Activated naive CD4-positive, alpha-beta T cell treated with anti-CD3 and anti-CD28 coated beads, Interleukin-2, amount 10 ng/mL, durations not matched to agents 7 days and 5 days (primary cell): ENCODE measurements around the gene DPF3.

Source experiments
- CTCF ChIA-PET: fragments of 350-600 bp; sonication (Branson Sonifier 250); formaldehyde crosslinking; loops from one replicate; lab custom pipeline; 2021; ENCODE audit warnings: antibody characterized with exemption; lab: Charles Lee
- DNase-seq: peaks from one replicate; pipeline ENCODE4 v3.0.0-alpha.2; 2020
- H3K27ac Mint-ChIP-seq: one replicate; pipeline ENCODE4 v1.8.0; 2021; ENCODE audit warnings: mild to moderate bottlenecking, moderate library complexity, mixed read lengths
- H3K27me3 Mint-ChIP-seq: one replicate; pipeline ENCODE4 v1.8.0; 2021; ENCODE audit warnings: mild to moderate bottlenecking, mixed read lengths
- H3K36me3 Mint-ChIP-seq: one replicate; pipeline ENCODE4 v1.8.0; 2021; ENCODE audit warnings: mixed read lengths
- H3K4me1 Mint-ChIP-seq: one replicate; pipeline ENCODE4 v1.8.0; 2021; ENCODE audit warnings: mixed read lengths
- H3K4me3 Mint-ChIP-seq: one replicate; pipeline ENCODE4 v1.8.0; 2021; ENCODE audit warnings: mild to moderate bottlenecking, moderate library complexity, mixed read lengths
- H3K9me3 Mint-ChIP-seq: one replicate; pipeline ENCODE4 v1.8.0; 2021; ENCODE audit warnings: mixed read lengths

DPF3 gene

DNA sequence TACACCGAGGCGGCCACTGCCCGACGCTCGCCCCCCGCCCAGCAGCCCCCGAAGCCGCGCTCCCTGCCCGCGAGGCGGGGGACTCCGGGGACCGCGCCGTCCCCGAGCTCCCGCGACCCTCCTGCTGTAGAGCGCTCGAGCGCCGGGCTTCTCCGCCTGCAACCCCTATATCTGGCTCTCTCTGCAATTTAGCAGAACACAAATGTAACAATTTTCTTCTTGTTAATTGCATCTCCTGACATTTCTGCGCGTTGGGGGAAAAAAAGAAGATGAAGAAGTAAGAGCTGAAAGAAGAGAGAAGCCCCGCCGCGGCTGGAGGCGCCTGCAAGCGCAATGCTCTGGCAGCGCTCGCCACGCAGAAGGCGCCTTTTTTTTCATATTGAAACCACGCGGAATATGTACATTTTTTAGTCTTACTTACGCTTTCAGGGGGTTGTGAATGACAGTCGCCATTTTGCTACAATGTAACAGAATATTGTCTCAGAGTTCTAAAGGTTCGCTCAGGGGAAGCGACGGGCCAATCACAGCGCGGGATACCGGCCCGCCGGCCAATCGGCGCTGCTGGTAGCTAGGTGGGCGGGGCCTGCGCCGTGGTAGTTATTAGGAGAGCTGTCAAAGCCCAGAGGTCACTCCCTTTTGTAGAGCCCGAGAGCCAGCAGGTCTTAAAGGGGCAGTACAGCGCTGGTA lies at the start of gene DPF3:
Gene DPF3, minus strand, starts transcription at position 466 of the 687 bp plus-strand sequence. Its CDS starts 13 bp downstream, at position 453.
- Mint-ChIP-seq H3K27me3 (peaks cover 85% of the 10 kb centered on the region), H3K9me3 (no peaks in the 10 kb centered on the region), H3K4me1 (peaks cover 26% of the 10 kb centered on the region), H3K27ac (peak within 1 kb of the TSS; percentile 78), H3K36me3 (peaks cover 4% of the 10 kb centered on the region), H3K4me3 (peak within 1 kb of the TSS; percentile 87)
- CTCF ChIA-PET: interaction anchor here (1.2 to 2.7 kb wide), 3 partner anchors 10 to 379 kb away, joined by 5 to 17 read pairs (median 11); no protein-coding TSS in a partner anchor
- peak; percentile 97 for DNase-seq

DNA sequence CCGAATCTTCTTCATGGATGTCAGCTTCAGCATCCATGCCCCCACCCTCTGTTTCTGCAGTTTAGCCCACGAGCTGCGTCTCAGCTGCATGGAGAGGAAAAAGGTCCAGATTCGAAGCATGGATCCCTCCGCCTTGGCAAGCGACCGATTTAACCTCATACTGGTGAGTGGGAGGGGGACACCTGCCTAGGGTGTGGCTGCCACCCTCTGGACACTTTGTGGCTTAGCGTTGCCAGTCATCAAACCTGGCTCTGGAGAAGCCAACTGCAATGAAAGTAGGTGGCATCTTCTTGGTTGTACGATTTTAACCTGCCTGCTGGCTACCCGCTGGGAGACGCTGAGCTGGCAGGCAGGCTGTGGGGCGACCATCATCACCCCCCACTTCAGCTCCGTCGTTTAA lies 49.0 kb upstream of the DPF3 start:
- H3K4me1 Mint-ChIP-seq: peaks cover 7% of the 10 kb centered on the region
- H3K36me3 Mint-ChIP-seq: peaks cover 40% of the 10 kb centered on the region

DNA sequence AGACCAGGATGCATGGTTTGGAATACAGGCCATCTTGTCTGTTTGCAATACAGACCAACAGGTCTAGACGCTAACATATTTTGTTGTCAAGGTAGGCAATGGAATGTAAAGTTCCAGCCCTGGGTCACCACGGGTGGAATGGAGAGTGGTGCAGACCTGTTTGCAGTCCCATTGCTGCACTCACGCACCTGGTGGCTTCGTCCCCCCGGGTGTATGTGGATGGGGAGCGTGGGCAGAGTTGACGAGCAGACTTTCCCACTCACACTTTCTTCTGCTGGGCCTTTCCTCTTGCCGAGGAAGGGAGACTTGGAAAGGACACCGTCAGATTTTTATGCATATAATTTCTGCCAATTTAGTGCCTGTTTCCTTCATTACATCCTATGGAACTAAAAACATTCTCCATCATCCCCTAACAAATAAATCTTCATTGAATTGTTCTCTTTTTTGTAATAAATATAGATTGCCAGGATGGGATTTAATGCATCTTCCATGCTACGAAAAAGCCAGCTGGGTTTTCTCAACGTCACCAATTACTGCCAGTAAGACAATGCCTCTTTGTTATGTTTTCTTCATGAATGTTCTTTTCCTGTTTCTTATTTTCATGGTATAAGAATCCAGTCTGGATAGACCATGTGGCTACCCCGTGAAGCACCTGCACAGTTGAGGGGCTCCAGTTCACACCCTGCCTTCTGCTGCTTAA lies 47.5 kb upstream of the DPF3 start:
- no peaks in the 10 kb centered on the region for H3K9me3 Mint-ChIP-seq
- peaks cover 18% of the 10 kb centered on the region for H3K4me1 Mint-ChIP-seq
- H3K27me3 Mint-ChIP-seq: no peaks in the 10 kb centered on the region
- peaks cover 47% of the 10 kb centered on the region for H3K36me3 Mint-ChIP-seq
- no peak for DNase-seq
- no peak overlapping the region for H3K27ac Mint-ChIP-seq
- CTCF ChIA-PET: interaction anchor here (1.4 to 1.5 kb wide), 2 partner anchors 36 to 428 kb away, joined by 3 read pairs; no protein-coding TSS in a partner anchor
- no peak overlapping the region for H3K4me3 Mint-ChIP-seq

More for the DNA sequence above, 49.0 kb upstream of the DPF3 start:
- Mint-ChIP-seq H3K27ac (no peak overlapping the region), H3K27me3 (no peaks in the 10 kb centered on the region), H3K9me3 (no peaks in the 10 kb centered on the region), H3K4me3 (no peak overlapping the region)
- CTCF ChIA-PET: interaction anchor here (0.9 to 1.5 kb wide), 2 partner anchors 426 to 429 kb away, joined by 3 to 4 read pairs; no protein-coding TSS in a partner anchor
- no peak for DNase-seq

DNA sequence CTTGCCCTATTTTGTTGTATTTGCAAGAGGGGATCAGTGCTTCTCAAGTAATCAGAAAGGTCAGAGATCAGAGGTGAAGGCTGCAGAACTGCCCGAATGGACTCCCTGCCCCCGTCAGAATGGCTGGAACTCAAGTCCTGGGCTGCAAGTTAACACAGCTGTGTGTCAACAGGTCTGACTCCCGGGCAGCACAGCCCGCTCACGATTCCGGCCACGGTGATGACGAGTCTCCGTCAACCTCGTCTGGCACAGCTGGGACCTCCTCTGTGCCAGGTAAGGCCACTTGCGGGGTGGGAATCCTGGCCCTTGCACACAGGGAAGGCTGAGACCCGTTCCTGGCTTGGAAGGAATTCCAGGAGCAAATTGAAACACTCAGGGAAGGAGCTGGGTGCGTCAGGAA lies 45.7 kb upstream of the DPF3 start:
- Mint-ChIP-seq H3K27ac (no peak overlapping the region), H3K9me3 (no peaks in the 10 kb centered on the region), H3K36me3 (peaks cover 39% of the 10 kb centered on the region), H3K27me3 (no peaks in the 10 kb centered on the region), H3K4me3 (no peak overlapping the region), H3K4me1 (peaks cover 19% of the 10 kb centered on the region)
- CTCF ChIA-PET: interaction anchor here (1.4 to 2.4 kb wide), 2 partner anchors 9 to 38 kb away, joined by 3 to 10 read pairs; no protein-coding TSS in a partner anchor
- DNase-seq: no peak

DNA sequence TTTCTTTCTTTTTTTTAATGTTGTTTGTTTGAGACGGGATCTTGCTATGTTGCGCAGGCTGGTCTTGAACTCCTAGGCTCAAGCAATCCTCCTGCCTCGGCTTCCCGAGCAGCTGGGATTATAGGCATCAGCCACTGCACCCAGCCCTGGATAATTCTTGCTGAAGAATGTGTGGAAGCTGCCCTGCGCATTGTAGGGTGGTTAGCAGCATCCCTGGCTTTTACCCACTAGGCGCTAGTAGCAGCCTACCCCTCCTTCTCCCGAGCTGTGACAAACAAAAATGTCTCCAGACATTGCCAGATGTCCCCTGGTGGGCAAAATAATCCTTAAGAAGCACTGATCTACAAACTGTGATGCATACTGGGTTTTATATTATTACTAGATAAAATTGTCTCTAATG lies 39.0 kb upstream of the DPF3 start:
- Mint-ChIP-seq H3K9me3 (no peaks in the 10 kb centered on the region), H3K4me1 (peaks cover 20% of the 10 kb centered on the region), H3K4me3 (no peak overlapping the region), H3K27ac (no peak overlapping the region), H3K27me3 (no peaks in the 10 kb centered on the region), H3K36me3 (peaks cover 20% of the 10 kb centered on the region)
- CTCF ChIA-PET: no interaction called here
- DNase-seq: no peak

GRCh38 chr14:72929316-72930080 lies 35.6 kb upstream of the DPF3 start:
- CTCF ChIA-PET: interaction anchor here (1.1 kb wide), 1 partner anchor 19 kb away, joined by 3 read pairs; no protein-coding TSS in a partner anchor
- Mint-ChIP-seq H3K4me3 (no peak overlapping the region), H3K27ac (no peak overlapping the region), H3K36me3 (peaks cover 9% of the 10 kb centered on the region), H3K27me3 (peaks cover 18% of the 10 kb centered on the region), H3K4me1 (peaks cover 19% of the 10 kb centered on the region), H3K9me3 (no peaks in the 10 kb centered on the region)
- DNase-seq: no peak

GRCh38 chr14:72928872-72929271 lies 35.0 kb upstream of the DPF3 start:
- DNase-seq: no peak
- CTCF ChIA-PET: no interaction called here
- peaks cover 9% of the 10 kb centered on the region for H3K36me3 Mint-ChIP-seq
- peaks cover 23% of the 10 kb centered on the region for H3K27me3 Mint-ChIP-seq
- no peaks in the 10 kb centered on the region for H3K9me3 Mint-ChIP-seq
- peaks cover 19% of the 10 kb centered on the region for H3K4me1 Mint-ChIP-seq
- no peak overlapping the region for H3K4me3 Mint-ChIP-seq
- H3K27ac Mint-ChIP-seq: no peak overlapping the region

- Mint-ChIP-seq H3K36me3 (peaks cover 6% of the 10 kb centered on the region), H3K4me1 (peaks cover 15% of the 10 kb centered on the region), H3K27me3 (peaks cover 29% of the 10 kb centered on the region), H3K27ac (peak within 1 kb of the TSS; percentile 96), H3K9me3 (no peaks in the 10 kb centered on the region), H3K4me3 (peak within 1 kb of the TSS; percentile 95)
- CTCF ChIA-PET: interaction anchor here (0.6 to 2.2 kb wide), 3 partner anchors 21 to 413 kb away, joined by 4 to 9 read pairs (median 5); no protein-coding TSS in a partner anchor
- DNase-seq: peak; percentile 98
Observed at GRCh38 chr14:72926292-72927028, 32.6 kb upstream of the DPF3 start, which contains the start of gene DCAF4. DCAF4 (plus strand) TSS chr14:72926464; CDS start chr14:72937979, 11,515 bp downstream.

DNA sequence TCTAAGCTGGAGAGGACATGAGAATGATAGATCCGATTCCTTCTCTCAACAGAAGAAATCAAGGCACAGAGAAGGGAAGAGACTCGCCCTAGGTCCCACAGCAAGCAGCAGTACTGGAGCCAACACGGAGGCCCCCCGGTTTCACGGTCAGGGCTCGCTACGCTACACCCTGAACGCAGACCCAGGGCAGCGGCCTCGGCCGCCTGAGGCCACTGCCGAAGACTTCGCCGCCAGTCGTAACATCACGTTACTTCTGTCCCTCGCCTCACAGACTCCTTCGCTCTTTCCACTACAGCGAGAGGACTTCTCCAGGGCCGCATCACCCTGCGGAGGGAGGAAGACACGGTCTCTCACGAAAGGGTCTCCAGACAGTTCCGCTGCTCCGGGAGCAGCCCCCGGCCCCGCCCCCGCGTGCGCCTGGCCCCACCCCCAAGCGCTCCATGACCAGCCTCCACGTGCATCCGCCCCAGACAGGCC lies 32.0 kb upstream of the DPF3 start:
- H3K9me3 Mint-ChIP-seq: no peaks in the 10 kb centered on the region
- H3K27me3 Mint-ChIP-seq: peaks cover 34% of the 10 kb centered on the region
- H3K4me1 Mint-ChIP-seq: peaks cover 15% of the 10 kb centered on the region
- peaks cover 6% of the 10 kb centered on the region for H3K36me3 Mint-ChIP-seq
- DNase-seq: no peak
- peak overlapping the region; percentile 95 for H3K4me3 Mint-ChIP-seq
- CTCF ChIA-PET: interaction anchor here (0.6 to 2.2 kb wide), 2 partner anchors 21 to 412 kb away, joined by 5 to 9 read pairs; no protein-coding TSS in a partner anchor
- H3K27ac Mint-ChIP-seq: peak overlapping the region; percentile 96

DNA sequence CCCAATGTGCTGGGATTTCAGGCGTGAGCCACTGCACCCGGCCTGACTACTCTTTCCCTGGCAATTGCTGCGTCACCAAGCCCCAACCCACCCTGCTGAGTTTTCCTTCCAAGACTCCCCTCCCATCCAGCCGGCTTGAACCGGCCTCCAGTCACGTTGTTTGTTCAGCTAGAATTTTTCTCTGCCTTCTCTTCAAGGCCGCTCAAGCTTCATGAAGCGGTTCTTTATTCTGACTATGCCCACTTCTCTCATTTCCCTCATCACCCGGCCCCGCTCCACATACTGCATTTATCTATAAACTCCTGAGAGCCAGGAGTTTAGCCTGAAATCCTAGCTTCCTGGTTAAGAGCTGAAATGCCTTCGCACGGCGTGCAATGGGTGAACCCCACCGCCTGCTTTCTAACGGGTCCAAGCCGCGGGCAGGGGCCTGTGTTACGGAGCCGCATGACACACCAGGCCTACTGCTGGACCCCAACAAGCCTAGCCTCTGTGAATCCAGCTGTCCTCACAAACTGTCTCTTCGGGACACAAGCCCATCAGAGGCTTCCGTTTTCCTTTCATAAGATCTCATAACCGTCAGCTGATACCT lies 31.4 kb upstream of the DPF3 start:
- H3K4me1 Mint-ChIP-seq: peaks cover 15% of the 10 kb centered on the region
- peaks cover 38% of the 10 kb centered on the region for H3K27me3 Mint-ChIP-seq
- H3K4me3 Mint-ChIP-seq: peak overlapping the region; percentile 95
- no peaks in the 10 kb centered on the region for H3K9me3 Mint-ChIP-seq
- peaks cover 4% of the 10 kb centered on the region for H3K36me3 Mint-ChIP-seq
- no peak for DNase-seq
- H3K27ac Mint-ChIP-seq: peak overlapping the region; percentile 96
- CTCF ChIA-PET: interaction anchor here (0.6 to 2.2 kb wide), 3 partner anchors 16 to 412 kb away, joined by 4 to 9 read pairs (median 5); no protein-coding TSS in a partner anchor

DNA sequence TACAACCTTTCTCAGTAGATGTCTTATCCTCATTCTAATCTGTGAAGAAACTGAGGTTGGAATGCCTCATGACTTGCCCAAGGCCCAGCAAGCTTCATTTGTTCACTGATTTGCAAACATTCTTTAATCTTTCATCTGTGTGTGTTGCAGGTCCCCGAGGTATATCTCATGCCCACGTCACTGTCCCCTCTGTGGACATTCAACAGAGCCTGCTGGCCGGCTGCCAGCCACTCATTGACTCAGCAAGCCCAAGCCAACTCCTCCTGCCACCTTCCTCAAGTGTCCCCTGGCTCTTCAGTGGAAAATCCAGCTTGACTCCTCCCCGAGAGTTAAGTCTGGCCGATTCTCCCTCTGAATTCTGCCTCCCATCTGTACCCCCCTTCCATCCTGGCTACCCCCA lies 30.4 kb upstream of the DPF3 start:
- no peak for DNase-seq
- Mint-ChIP-seq H3K36me3 (no peaks in the 10 kb centered on the region), H3K9me3 (no peaks in the 10 kb centered on the region), H3K4me1 (peaks cover 15% of the 10 kb centered on the region), H3K4me3 (no peak overlapping the region), H3K27ac (no peak overlapping the region), H3K27me3 (peaks cover 47% of the 10 kb centered on the region)
- CTCF ChIA-PET: interaction anchor here (1.1 to 2.2 kb wide), 2 partner anchors 15 to 411 kb away, joined by 4 to 9 read pairs; no protein-coding TSS in a partner anchor

GRCh38 chr14:72921396-72921795 lies 27.5 kb upstream of the DPF3 start:
- CTCF ChIA-PET: no interaction called here

More at GRCh38 chr14:72921396-72921795, 27.5 kb upstream of the DPF3 start:
- Mint-ChIP-seq H3K9me3 (no peaks in the 10 kb centered on the region), H3K27me3 (peaks cover 66% of the 10 kb centered on the region), H3K4me3 (no peak overlapping the region), H3K4me1 (peaks cover 8% of the 10 kb centered on the region), H3K36me3 (no peaks in the 10 kb centered on the region), H3K27ac (no peak overlapping the region)
- no peak for DNase-seq
